GM19324 (cell line): ENCODE data around the gene UNC13B.
"Not testable (repeated sequence)": the region's sequence is repeated elsewhere in the genome, so short reads cannot be mapped to it uniquely, and the experiment has no call there.

Source experiments
- ATAC-seq: cut with Tn5 transposase; IDR thresholded peaks from one replicate; pipeline ENCODE4 v1.9.1; 2021; ENCODE audit warnings: mild to moderate bottlenecking, moderate library complexity; ENCODE audit not compliant: unreplicated experiment, low FRiP score

UNC13B gene

DNA sequence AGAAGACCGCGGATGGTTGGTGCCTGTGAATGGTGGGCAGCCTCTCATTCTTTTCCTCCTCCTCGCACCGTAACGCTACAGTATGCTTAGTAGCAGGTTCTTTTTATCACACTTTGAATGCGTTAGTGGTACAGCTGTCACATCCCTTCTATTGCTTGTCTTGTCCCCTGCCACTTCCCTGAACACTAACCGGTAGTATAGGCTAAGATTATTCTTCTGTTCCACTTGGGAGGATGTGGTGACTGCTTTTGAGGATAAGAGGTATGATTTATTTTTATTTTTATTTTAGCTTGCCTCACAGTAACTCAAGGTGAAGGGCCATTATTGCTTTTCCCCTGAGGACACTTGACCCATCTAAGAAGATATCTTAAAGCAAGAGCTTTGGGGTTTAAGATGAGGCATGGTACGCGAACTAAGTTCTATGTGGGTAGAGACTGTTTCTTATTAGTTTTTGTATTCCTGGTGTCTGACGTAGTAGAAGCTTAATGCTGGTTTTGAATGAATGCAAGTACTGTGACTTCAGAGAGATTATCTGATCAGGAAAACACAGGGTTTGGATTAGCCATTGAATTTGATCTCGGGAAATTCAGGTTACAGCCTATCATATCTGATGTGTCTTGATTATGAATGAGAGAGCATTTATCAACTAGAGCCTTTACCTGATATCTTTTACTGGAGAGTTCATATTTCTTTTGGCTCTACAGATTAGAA is 951 bp downstream of the UNC13B start:
- ATAC-seq: no peak

GRCh38 chr9:35163413-35163812 is 1.6 kb downstream of the UNC13B start:
- no peak for ATAC-seq

DNA sequence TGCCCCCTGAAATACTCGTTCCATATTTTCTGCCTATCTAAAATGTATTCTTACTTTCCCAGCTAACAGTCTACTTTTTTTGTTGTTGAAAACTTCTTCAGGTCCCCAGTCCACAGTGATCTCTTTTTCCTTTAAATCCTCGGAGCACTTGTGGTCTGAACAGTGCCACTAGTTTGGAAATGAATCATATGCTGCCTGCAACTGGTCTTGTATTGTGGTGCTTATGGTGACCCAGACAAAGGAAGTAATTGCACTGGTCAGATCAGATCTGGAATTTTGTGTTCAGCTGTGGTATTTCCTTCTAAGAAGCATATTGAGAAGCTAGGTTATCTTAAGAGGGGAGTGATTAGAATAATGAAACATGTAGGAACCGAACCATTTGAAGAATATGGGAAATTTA is 2.9 kb downstream of the UNC13B start:
- no peak for ATAC-seq

DNA sequence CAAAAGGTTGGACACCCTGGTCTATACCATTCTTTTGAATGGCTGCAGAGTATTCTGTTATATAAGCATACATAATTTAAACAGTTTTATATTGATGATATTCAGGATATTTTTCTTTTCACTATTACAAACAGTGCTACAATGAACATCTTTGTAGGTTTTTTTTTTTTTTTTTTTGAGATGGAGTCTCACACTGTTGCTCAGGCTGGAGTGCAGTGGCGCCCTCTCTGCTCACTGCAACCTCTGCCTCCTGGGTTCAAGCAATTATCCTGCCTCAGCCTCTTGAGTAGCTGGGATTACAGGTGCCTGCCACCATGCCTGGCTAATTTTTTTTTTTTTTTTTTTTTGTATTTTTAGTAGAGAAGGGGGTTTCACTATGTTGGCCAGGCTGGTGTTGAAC is 5.6 kb downstream of the UNC13B start:
- ATAC-seq: not testable (repeated sequence)

GRCh38 chr9:35168963-35169362 is 7.2 kb downstream of the UNC13B start:
- no peak for ATAC-seq

DNA sequence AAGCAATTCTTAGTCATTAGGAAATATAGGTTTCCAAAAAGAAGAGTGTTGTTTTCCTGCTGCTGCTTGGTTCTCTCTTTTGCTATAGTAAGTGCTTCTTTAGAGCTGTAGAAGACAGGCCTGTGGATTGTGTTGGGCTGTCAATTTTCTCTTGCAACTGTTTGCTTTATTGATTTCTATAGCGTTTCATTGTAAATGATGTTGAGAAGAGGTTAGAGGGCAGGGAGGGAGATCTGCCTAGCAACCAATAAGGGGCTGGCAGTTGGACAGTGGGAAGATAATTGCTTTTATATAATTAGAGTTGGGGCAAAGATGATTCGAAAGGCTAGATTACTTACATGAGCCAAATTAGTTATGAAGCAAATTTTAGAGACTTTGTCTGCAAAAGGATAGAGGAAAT is 11.1 kb downstream of the UNC13B start:
- no peak for ATAC-seq

DNA sequence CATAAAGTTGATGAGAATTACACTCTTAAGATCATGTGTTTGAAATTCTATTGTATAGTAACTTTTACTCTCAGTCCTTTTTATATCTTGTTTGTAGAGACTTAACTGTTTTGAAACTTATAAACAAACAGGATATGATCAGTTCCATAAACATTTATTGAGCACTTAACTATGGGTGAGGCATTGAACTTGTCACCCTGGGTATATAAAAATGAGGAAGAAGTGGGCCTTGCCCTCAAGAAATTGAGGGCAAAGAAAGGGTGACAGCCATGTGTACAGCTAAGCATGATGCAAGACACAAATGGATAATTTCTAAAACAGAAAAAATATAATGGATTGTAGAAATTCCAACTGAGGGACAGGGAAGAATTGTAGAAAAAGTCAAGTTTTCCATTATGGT is 15.7 kb downstream of the UNC13B start:
- no peak for ATAC-seq

- no peak for ATAC-seq
Observed at GRCh38 chr9:35179347-35180280, 17.8 kb downstream of the UNC13B start.

DNA sequence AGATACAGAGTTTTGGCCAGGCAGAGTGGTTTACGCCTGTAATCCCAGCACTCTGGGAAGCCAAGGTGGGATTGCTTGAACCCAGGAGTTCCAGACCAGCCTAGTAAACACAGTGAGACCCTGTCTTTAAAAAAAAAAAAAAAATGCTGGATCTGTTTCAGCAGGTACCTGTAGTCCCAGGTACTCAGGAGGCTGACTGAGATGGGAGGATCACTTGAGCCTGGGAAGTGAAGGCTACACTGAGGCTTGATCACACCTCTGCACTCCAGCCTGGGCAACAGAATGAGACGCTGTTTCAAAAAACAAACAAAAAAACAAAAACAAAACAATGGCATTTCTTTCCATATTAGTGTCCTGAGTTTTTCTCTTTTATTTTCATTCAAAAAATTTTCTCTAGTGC is 19.0 kb downstream of the UNC13B start:
- no peak for ATAC-seq

DNA sequence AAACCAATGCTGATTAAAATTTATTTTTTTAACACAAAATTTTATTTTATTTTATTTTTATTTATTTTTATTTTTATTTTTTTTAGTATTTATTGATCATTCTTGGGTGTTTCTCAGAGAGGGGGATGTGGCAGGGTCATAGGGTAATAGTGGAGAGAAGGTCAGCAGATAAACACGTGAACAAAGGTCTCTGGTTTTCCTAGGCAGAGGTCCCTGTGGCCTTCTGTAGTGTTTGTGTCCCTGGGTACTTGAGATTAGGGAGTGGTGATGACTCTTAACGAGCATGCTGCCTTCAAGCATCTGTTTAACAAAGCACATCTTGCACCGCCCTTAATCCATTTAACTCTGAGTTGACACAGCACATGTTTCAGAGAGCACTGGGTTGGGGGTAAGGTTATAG is 20.6 kb downstream of the UNC13B start:
- ATAC-seq: not testable (repeated sequence)

DNA sequence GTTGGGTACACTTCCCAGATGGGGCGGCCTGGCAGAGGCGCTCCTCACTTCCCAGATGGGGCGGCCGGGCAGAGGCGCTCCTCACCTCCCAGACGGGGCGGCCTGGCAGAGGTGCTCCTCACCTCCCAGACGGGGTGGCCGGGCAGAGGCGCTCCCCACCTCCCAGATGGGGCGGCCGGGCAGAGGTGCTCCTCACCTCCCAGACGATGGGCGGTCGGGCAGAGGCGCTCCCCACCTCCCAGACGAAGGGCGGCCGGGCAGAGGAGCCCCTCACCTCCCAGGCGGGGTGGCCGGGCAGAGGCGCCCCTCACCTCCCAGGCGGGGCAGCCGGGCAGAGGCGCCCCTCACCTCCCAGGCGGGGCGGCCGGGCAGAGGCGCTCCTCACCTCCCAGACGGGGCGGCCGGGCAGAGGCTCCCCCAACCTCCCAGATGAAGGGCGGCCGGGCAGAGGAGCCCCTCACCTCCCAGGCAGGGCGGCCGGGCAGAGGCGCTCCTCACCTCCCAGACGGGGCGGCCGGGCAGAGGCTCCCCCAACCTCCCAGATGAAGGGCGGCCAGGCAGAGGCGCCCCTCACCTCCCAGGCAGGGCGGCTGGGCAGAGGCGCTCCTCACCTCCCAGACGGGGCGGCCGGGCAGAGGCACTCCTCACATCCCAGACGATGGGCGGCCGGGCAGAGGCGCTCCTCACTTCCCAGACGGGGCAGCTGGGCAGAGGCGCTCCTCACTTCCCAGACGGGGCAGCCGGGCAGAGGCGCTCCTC is 21.4 kb downstream of the UNC13B start:
- ATAC-seq: not testable (repeated sequence)

- ATAC-seq: not testable (repeated sequence)
Observed at GRCh38 chr9:35183755-35184480, 22.1 kb downstream of the UNC13B start.

- no peak for ATAC-seq
Observed at GRCh38 chr9:35186524-35186923, 24.7 kb downstream of the UNC13B start.

GRCh38 chr9:35190203-35190602 is 28.4 kb downstream of the UNC13B start:
- ATAC-seq: no peak

- no peak for ATAC-seq
Observed at GRCh38 chr9:35191105-35191504, 29.3 kb downstream of the UNC13B start.

GRCh38 chr9:35193762-35194161 is 32.0 kb downstream of the UNC13B start:
- no peak for ATAC-seq

DNA sequence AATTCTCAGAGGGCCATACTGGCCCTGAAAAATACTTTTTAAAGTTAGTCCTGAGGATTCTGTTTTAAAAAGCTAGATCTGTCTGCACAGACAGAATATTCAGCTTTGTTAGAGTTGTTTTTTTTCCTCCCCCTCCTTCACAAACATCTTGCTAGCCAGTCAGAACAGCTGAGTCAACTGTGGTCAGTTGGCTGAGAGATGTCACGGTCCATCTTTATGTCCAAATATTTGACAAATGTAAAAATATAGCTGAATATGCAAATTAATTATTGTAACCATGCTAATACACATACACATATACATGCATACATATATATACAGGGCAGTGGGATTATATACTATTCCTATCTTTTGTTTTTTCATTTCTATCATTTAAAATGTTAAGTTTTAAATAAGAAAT is 33.9 kb downstream of the UNC13B start:
- ATAC-seq: no peak

DNA sequence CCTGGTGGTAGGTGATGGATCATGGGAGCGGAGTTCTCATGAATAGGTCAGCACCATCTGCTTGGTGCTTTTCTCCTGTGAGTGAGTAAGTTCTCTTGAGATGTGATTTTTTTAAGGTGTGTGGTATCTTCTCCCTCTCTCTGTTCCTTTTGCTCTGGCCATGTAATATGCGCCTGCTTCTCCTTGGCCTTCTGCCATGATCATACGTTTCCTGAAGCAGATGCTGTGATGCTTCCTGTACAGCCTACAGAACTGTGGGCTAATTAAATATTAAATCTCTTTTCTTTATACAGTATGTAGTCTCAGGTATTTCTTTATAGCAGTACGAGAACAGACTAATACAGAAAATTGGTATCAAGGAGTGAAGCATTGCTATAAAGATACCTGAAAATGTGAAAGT is 36.4 kb downstream of the UNC13B start:
- no peak for ATAC-seq

DNA sequence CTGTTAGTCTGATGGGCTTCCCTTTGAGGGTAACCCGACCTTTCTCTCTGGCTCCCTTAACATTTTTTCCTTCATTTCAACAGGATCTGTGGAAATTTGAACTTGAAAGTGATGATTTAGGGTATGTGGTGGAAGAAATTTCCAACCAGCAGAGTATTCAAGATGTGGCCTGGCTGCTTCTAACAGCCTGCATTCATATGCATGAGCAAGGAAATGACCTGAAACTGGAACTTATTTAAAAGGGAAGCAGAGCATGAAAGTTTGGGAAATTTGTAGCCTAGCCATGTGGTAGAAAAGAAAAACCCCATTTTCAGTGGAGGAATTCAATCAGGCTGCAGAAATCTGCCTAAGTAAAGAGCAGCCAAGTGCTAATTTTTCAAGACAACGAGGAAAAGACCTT is 41.7 kb downstream of the UNC13B start:
- no peak for ATAC-seq

DNA sequence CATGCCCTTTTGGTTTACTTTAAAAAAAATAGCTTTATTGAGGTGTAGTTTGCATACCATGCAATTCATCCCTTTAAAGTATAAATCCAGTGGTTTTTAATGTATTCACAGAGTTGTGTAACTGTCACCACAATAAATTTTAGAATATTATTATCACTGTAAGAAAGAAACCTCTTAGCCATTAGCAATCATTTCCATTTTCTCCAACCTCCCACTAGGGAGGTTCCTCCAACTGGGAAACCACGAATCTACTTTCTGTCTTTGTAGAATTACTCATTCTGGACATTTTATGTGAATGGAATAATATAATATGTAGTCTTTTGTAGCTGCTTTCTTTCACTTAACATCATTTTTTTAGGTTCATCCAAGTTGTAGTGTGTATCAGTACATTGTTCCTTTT is 43.5 kb downstream of the UNC13B start:
- ATAC-seq: no peak
